SIG-M5 treated with dmso at 0.1 percent for 504 hours (cell line): ENCODE measurements around the gene NMD3.

Experiments
- DNase-seq: peaks from one replicate; lab custom pipeline; 2025; ENCODE audit not compliant: unreplicated experiment; lab: John Stamatoyannopoulos, UW

The NMD3 gene

GRCh38 chr3:161230621-161231171 lies 9.6 kb downstream of the NMD3 start:
- DNase-seq = no peak

DNA sequence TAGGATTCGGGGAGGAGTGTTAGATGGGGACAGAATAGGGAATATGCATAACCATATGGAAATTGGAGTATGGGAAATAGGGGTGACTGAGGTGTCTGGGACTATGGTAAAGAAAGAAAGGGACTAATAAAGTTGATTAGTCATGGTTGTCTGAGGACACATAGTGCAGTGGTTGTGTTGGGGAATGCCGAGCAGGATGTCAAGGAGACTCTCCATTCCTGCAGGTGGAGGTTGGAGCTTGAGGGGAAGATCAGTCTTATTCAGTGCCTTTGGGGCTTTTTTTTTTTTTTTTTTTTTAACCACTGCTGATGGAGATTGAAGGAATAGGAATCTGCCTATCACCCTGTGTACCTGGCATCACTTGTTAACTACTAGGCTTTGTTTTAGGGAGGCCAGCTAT lies 10.8 kb downstream of the NMD3 start:
- DNase-seq = no peak

GRCh38 chr3:161233557-161233956 lies 12.4 kb downstream of the NMD3 start:
- no peak for DNase-seq

- no peak for DNase-seq
Observed at GRCh38 chr3:161236240-161236639, 15.1 kb downstream of the NMD3 start.

DNA sequence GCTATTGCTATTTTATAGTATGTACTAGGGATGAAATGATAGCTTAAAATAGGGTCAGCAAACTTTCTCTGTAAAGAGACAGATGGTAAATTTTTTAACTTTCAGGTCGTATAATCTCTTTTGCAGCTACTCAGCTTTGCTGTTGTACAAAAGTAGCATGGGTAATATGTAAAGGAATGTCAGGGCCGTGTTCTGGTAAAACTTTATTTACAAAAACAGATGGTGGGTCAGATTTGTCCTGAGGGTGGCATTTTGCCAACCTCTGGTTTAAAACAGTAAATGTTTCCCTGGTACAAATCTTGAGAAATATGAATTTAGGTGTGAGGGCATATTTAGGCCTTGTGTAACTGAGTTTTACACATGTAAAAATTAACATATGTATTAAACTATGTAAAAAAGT lies 18.6 kb downstream of the NMD3 start:
- DNase-seq = no peak

- DNase-seq = no peak
Observed at GRCh38 chr3:161244538-161244937, 23.4 kb downstream of the NMD3 start.

- DNase-seq = no peak
Observed at GRCh38 chr3:161247049-161247448, 25.9 kb downstream of the NMD3 start.

DNA sequence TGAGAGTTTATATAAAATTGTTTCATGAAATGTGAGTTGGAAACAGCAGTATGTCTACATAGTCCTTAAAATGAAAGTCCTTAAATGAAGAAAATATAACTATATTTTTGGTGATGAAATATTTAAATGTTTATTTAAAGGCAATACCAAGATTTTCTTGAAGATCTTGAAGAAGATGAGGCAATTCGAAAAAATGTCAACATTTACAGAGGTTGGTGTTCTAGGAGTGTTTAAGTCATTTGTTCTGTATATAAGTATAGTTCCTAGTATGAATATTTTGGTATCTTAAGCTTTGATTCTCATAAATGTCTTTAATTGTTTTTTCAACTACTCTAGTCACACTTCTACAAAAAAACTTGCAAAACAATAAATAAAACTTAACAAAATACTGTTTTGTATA lies 29.0 kb downstream of the NMD3 start:
- no peak for DNase-seq

- DNase-seq = no peak
Observed at GRCh38 chr3:161251716-161252115, 30.6 kb downstream of the NMD3 start.

- DNase-seq = no peak
Observed at GRCh38 chr3:161252143-161252542, 31.0 kb downstream of the NMD3 start.

DNA sequence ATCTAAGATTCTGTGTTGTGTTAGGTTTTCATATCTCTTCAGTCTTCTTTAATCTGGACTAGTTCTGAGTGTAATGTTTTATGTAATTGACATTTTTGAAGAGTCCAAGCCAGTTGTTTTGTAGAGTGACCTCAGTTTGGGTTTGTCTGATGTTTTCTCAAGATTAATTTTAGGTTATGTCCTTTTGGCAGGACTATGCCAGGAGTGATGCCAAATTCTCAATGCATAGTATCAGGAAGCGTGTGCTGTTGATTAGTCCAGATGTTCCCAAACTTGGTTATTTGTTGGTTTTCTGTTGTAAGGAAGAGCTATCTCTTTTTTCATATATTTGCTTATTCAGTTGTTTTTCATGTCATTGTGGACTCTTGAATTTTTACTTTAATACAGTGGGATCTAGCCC lies 32.6 kb downstream of the NMD3 start:
- DNase-seq = no peak

GRCh38 chr3:161254861-161255260 lies 33.8 kb downstream of the NMD3 start:
- no peak for DNase-seq

GRCh38 chr3:161263057-161263456 lies 41.9 kb downstream of the NMD3 start:
- DNase-seq = no peak

DNA sequence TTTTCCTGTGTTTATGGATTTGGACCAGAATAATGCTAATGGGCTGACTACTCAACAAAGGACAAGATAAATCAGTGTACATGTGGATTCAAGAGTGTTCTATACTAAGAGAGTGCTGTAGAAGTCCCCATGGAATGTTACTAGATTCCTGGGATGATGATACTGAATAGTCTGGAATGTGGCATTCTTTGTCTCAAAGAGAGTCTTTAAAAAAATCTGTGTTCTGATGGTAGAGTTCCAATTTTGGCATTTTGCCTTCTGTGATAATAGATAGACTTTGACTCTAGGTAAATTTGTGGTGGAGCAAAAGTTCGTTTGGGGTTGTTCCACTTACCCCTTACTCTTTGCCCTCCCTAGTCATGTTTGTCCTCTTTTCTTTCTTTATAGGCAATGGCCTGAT lies 43.7 kb downstream of the NMD3 start:
- DNase-seq = no peak

DNA sequence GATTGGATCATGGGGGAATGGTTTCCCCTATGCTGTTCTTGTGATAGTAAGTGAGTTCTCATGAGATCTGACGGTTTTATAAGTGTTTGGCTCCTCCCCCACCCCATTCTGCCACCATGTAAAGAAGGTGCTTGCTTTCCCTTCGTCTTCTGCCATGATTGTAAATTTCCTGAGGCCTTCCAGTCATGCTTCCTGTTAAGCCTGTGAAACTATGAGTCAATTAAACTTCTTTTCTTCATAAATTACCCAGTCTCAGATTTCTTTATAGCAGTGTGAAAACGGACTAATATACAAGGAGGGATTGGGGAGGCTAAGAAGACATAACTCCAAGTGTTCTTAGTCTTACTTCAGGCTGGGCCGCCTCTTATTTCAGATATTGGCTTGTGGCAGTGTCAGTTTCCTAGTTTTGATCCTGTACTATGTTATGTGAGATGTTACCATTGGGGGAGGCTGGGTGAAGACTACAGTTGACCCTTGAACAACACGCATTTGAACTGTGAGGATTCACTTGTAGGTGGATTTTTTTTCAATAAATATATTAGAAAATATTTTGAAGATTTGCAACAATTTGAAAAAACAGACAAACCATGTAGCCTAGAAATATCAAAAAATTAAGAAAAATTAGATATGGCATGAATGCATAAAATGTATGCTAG lies 44.9 kb downstream of the NMD3 start:
- no peak for DNase-seq

DNA sequence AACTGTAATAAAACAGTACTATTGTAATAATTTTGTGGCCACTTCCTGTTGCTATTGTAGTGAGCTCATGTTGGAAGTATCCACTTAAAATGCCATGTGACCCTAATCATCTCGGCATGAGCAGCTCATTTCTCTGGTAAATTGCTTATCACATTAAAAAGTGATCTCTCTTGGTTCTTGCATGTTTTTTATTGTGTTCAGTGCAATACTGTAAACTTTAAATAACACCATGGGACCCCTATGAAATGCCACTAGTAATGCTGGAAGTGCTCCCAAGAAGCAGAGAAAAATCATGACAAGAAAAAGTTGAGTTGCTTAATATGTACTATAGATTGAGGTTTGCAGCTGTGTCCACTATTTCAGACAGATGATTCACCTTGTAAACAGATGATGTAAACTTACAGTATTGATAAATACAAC lies 45.6 kb downstream of the NMD3 start:
- DNase-seq = no peak

DNA sequence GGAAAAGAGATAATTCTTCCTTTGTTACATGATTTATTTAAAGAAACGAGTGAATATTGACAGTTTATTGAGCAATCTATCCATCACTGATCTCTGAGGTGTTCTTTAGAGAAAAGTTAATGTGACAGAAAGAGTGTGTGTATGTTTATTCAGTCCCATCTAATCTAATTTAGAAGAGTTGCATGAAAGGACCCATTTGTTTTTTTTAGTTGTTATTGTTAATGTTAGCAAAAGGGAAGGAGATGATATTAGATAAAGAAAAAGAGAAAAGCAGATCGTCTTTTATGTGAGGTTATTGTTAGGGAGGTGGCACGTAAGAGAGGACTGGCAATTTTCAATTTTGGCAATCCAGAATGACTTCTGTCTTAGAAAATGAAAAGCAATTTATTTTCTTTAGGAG lies 46.5 kb downstream of the NMD3 start:
- no peak for DNase-seq

- no peak for DNase-seq
Observed at GRCh38 chr3:161268601-161269000, 47.5 kb downstream of the NMD3 start.

- no peak for DNase-seq
Observed at GRCh38 chr3:161270991-161271390, 49.9 kb downstream of the NMD3 start.

DNA sequence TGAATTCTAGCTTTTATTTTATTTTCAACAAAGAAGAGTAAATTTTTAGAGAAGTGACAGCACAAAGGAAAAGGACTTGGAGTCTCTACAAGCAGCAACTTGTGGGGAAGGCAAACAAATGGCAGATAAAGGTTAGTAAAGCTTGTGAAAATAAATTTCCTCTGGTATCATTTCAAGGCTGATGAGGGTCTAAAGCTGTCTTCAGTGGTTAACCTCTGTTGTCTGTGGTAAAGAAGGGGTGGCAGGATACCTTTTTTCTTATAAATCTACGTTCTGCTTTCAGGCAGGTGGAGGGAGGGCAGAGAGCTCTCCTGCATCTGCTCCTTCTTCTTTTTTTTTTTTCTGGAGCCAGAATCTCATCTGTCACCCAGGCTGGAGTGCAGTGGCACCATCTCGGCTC lies 50.5 kb downstream of the NMD3 start:
- DNase-seq = no peak

DNA sequence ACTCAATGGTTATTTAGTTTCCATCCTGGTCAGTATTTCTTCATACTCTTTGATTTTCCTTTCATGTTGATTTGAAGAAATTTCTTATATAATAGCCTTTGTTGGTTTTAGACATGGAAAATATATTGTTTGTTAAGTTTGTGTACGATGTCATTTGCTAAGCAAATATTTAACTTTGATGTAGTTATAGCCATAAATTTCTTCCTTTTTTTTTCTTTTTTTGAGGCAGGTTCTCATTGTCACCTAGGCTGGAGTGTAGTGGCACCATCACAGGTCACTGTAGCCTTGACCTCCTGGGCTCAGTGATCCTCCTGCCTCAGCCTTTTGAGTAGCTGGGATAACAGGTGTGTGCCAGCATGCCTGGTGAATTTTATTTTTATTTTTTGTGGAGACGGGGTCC lies 51.4 kb downstream of the NMD3 start:
- DNase-seq = peak; percentile 19

DNA sequence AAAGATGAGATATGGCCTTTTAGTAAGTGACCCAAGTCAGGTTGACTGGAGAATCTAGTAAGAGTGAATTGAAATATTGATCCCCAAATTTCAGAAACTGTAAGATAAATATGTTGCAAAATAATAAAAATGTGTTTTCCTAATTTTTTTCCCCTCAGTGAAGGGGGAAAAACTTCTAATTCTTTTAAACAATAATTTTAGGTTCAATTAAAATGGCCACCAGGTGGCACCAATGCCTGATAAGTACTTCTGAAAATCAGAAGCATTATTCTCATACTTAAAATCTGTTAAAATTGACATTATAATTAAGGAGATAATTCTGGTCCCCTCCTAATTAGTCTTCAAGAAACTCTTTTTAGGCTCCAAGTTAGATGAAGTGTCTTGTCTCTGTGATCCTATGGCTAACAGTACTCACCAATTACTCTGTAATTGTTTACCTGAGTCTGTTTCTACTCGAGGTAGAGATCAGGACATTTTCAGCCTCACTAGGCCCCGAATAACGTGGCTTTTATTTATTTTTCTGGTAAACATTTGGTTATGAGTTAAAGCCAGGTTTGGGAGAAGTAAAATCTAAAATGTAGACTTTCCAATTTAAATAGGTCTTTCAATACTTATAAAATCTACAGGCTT lies 52.6 kb downstream of the NMD3 start:
- peak; percentile 26 for DNase-seq
